Activated naive CD4-positive, alpha-beta T cell treated with anti-CD3 and anti-CD28 coated beads, Interleukin-2, amount 10 ng/mL, durations not matched to agents 7 days and 5 days (primary cell): ENCODE measurements around the gene ASTN2.

Experiments used
- CTCF ChIA-PET: fragments of 350-600 bp; sonication (Branson Sonifier 250); formaldehyde crosslinking; loops from one replicate; lab custom pipeline; 2021; ENCODE audit warnings: antibody characterized with exemption; lab: Charles Lee
- DNase-seq: peaks from one replicate; pipeline ENCODE4 v3.0.0-alpha.2; 2020
- H3K27ac Mint-ChIP-seq: one replicate; pipeline ENCODE4 v1.8.0; 2021; ENCODE audit warnings: mild to moderate bottlenecking, moderate library complexity, mixed read lengths
- H3K27me3 Mint-ChIP-seq: one replicate; pipeline ENCODE4 v1.8.0; 2021; ENCODE audit warnings: mild to moderate bottlenecking, mixed read lengths
- H3K36me3 Mint-ChIP-seq: one replicate; pipeline ENCODE4 v1.8.0; 2021; ENCODE audit warnings: mixed read lengths
- H3K4me1 Mint-ChIP-seq: one replicate; pipeline ENCODE4 v1.8.0; 2021; ENCODE audit warnings: mixed read lengths
- H3K4me3 Mint-ChIP-seq: one replicate; pipeline ENCODE4 v1.8.0; 2021; ENCODE audit warnings: mild to moderate bottlenecking, moderate library complexity, mixed read lengths
- H3K9me3 Mint-ChIP-seq: one replicate; pipeline ENCODE4 v1.8.0; 2021; ENCODE audit warnings: mixed read lengths

The ASTN2 gene

GRCh38 chr9:116558035-116558434 is 856.8 kb downstream of the ASTN2 start:
- CTCF ChIA-PET: no interaction called here
- no peaks in the 10 kb centered on the region for H3K4me1 Mint-ChIP-seq
- H3K36me3 Mint-ChIP-seq: no peaks in the 10 kb centered on the region
- H3K27ac Mint-ChIP-seq: no peak overlapping the region
- H3K4me3 Mint-ChIP-seq: no peak overlapping the region
- H3K9me3 Mint-ChIP-seq: no peaks in the 10 kb centered on the region
- no peaks in the 10 kb centered on the region for H3K27me3 Mint-ChIP-seq
- DNase-seq: no peak

- Mint-ChIP-seq H3K4me3 (no peak overlapping the region), H3K36me3 (no peaks in the 10 kb centered on the region), H3K9me3 (no peaks in the 10 kb centered on the region), H3K27ac (no peak overlapping the region), H3K4me1 (no peaks in the 10 kb centered on the region), H3K27me3 (no peaks in the 10 kb centered on the region)
- no peak for DNase-seq
- CTCF ChIA-PET: interaction anchor here (1.5 kb wide), 1 partner anchor 35 kb away, joined by 4 read pairs; no protein-coding TSS in a partner anchor
Observed at GRCh38 chr9:116555556-116556155, 859.2 kb downstream of the ASTN2 start.

GRCh38 chr9:116555119-116555518 is 859.7 kb downstream of the ASTN2 start:
- H3K4me3 Mint-ChIP-seq: no peak overlapping the region
- H3K4me1 Mint-ChIP-seq: no peaks in the 10 kb centered on the region
- CTCF ChIA-PET: no interaction called here
- H3K27ac Mint-ChIP-seq: no peak overlapping the region
- H3K27me3 Mint-ChIP-seq: no peaks in the 10 kb centered on the region
- DNase-seq: no peak
- no peaks in the 10 kb centered on the region for H3K36me3 Mint-ChIP-seq
- no peaks in the 10 kb centered on the region for H3K9me3 Mint-ChIP-seq

- no peak overlapping the region for H3K4me3 Mint-ChIP-seq
- H3K27ac Mint-ChIP-seq: no peak overlapping the region
- DNase-seq: no peak
Observed at GRCh38 chr9:116550696-116551436, 864.0 kb downstream of the ASTN2 start.

GRCh38 chr9:116549786-116550660 is 864.8 kb downstream of the ASTN2 start:
- CTCF ChIA-PET: no interaction called here

More at GRCh38 chr9:116550696-116551436, 864.0 kb downstream of the ASTN2 start:
- peaks cover 2% of the 10 kb centered on the region for H3K4me1 Mint-ChIP-seq
- CTCF ChIA-PET: no interaction called here
- no peaks in the 10 kb centered on the region for H3K36me3 Mint-ChIP-seq
- no peaks in the 10 kb centered on the region for H3K9me3 Mint-ChIP-seq
- no peaks in the 10 kb centered on the region for H3K27me3 Mint-ChIP-seq

GRCh38 chr9:116549061-116549664 is 865.7 kb downstream of the ASTN2 start:
- peaks cover 2% of the 10 kb centered on the region for H3K4me1 Mint-ChIP-seq
- DNase-seq: no peak
- no peak overlapping the region for H3K27ac Mint-ChIP-seq
- CTCF ChIA-PET: no interaction called here
- H3K9me3 Mint-ChIP-seq: no peaks in the 10 kb centered on the region
- H3K36me3 Mint-ChIP-seq: no peaks in the 10 kb centered on the region
- no peaks in the 10 kb centered on the region for H3K27me3 Mint-ChIP-seq
- H3K4me3 Mint-ChIP-seq: no peak overlapping the region

More at GRCh38 chr9:116549786-116550660, 864.8 kb downstream of the ASTN2 start:
- Mint-ChIP-seq H3K27ac (no peak overlapping the region), H3K4me1 (peaks cover 2% of the 10 kb centered on the region), H3K36me3 (no peaks in the 10 kb centered on the region), H3K27me3 (no peaks in the 10 kb centered on the region), H3K4me3 (no peak overlapping the region), H3K9me3 (no peaks in the 10 kb centered on the region)
- no peak for DNase-seq

GRCh38 chr9:116547729-116548426 is 867.0 kb downstream of the ASTN2 start:
- CTCF ChIA-PET: no interaction called here
- H3K9me3 Mint-ChIP-seq: no peaks in the 10 kb centered on the region

GRCh38 chr9:116546711-116547581 is 867.9 kb downstream of the ASTN2 start:
- no peaks in the 10 kb centered on the region for H3K27me3 Mint-ChIP-seq
- H3K4me1 Mint-ChIP-seq: peaks cover 2% of the 10 kb centered on the region
- CTCF ChIA-PET: no interaction called here
- H3K9me3 Mint-ChIP-seq: no peaks in the 10 kb centered on the region
- no peak overlapping the region for H3K27ac Mint-ChIP-seq
- no peaks in the 10 kb centered on the region for H3K36me3 Mint-ChIP-seq
- no peak overlapping the region for H3K4me3 Mint-ChIP-seq
- DNase-seq: no peak

More at GRCh38 chr9:116547729-116548426, 867.0 kb downstream of the ASTN2 start:
- H3K36me3 Mint-ChIP-seq: no peaks in the 10 kb centered on the region
- peaks cover 2% of the 10 kb centered on the region for H3K4me1 Mint-ChIP-seq
- H3K4me3 Mint-ChIP-seq: no peak overlapping the region
- no peak for DNase-seq
- H3K27me3 Mint-ChIP-seq: no peaks in the 10 kb centered on the region
- H3K27ac Mint-ChIP-seq: no peak overlapping the region

- CTCF ChIA-PET: no interaction called here
- Mint-ChIP-seq H3K4me3 (no peak overlapping the region), H3K36me3 (no peaks in the 10 kb centered on the region), H3K4me1 (peaks cover 2% of the 10 kb centered on the region), H3K27me3 (no peaks in the 10 kb centered on the region), H3K27ac (no peak overlapping the region), H3K9me3 (no peaks in the 10 kb centered on the region)
- no peak for DNase-seq
Observed at GRCh38 chr9:116544896-116545295, 870.0 kb downstream of the ASTN2 start.

GRCh38 chr9:116543731-116544400 is 871.0 kb downstream of the ASTN2 start:
- H3K27ac Mint-ChIP-seq: no peak overlapping the region
- H3K4me3 Mint-ChIP-seq: no peak overlapping the region
- DNase-seq: no peak
- no peaks in the 10 kb centered on the region for H3K9me3 Mint-ChIP-seq
- no peaks in the 10 kb centered on the region for H3K36me3 Mint-ChIP-seq
- no peaks in the 10 kb centered on the region for H3K27me3 Mint-ChIP-seq
- CTCF ChIA-PET: no interaction called here
- H3K4me1 Mint-ChIP-seq: peaks cover under 1% of the 10 kb centered on the region

- CTCF ChIA-PET: no interaction called here
- no peak for DNase-seq
- Mint-ChIP-seq H3K4me3 (no peak overlapping the region), H3K4me1 (no peaks in the 10 kb centered on the region), H3K27ac (no peak overlapping the region), H3K9me3 (no peaks in the 10 kb centered on the region), H3K27me3 (no peaks in the 10 kb centered on the region), H3K36me3 (no peaks in the 10 kb centered on the region)
Observed at GRCh38 chr9:116541402-116541801, 873.5 kb downstream of the ASTN2 start.

GRCh38 chr9:116539549-116539948 is 875.3 kb downstream of the ASTN2 start:
- Mint-ChIP-seq H3K4me1 (no peaks in the 10 kb centered on the region), H3K4me3 (no peak overlapping the region), H3K27ac (no peak overlapping the region), H3K27me3 (no peaks in the 10 kb centered on the region), H3K36me3 (no peaks in the 10 kb centered on the region), H3K9me3 (peaks cover 2% of the 10 kb centered on the region)
- CTCF ChIA-PET: no interaction called here
- no peak for DNase-seq
